KMS-11 (cell line): Measurements from ENCODE around the gene WFIKKN1.

Source experiments
- H2AFZ ChIP-seq: fragments of 200-600 bp; sonication (generic); 2 replicates; pipeline ENCODE4 v1.6.1; 2016; ENCODE audit warnings: antibody characterized with exemption, mixed run types, low read depth
- H3K27ac ChIP-seq: fragments of 200-600 bp; sonication (generic); 2 replicates; pipeline ENCODE4 v1.6.1; 2016; ENCODE audit warnings: mild to moderate bottlenecking, mixed run types
- H3K27me3 ChIP-seq: fragments of 200-600 bp; sonication (generic); 2 replicates; pipeline ENCODE4 v1.6.1; 2017; ENCODE audit warnings: mild to moderate bottlenecking, low read depth, mixed run types, moderate library complexity; ENCODE audit not compliant: insufficient read depth
- H3K36me3 ChIP-seq: fragments of 200-600 bp; sonication (generic); 2 replicates; pipeline ENCODE4 v1.6.1; 2017; ENCODE audit warnings: mild to moderate bottlenecking, mixed run types; ENCODE audit not compliant: insufficient read depth
- H3K4me1 ChIP-seq: fragments of 200-600 bp; sonication (generic); 2 replicates; pipeline ENCODE4 v1.6.1; 2016; ENCODE audit warnings: mild to moderate bottlenecking, low read depth, mixed run types; ENCODE audit not compliant: poor library complexity, severe bottlenecking
- H3K4me2 ChIP-seq: fragments of 200-600 bp; sonication (generic); 2 replicates; pipeline ENCODE4 v1.7.0; 2016; ENCODE audit warnings: mild to moderate bottlenecking, mixed run types
- H3K4me3 ChIP-seq: fragments of 200-600 bp; sonication (generic); IDR thresholded peaks from 2 replicates; pipeline ENCODE4 v1.6.1; 2017; ENCODE audit warnings: low read depth, low read length, mixed read lengths; ENCODE audit not compliant: insufficient read depth
- H3K79me2 ChIP-seq: fragments of 200-600 bp; sonication (generic); 2 replicates; pipeline ENCODE4 v1.6.1; 2016; ENCODE audit warnings: low read depth, mixed run types; ENCODE audit not compliant: insufficient read depth
- H3K9ac ChIP-seq: fragments of 200-600 bp; sonication (generic); 2 replicates; pipeline ENCODE4 v1.6.1; 2016; ENCODE audit warnings: mild to moderate bottlenecking, mixed run types
- H4K20me1 ChIP-seq: fragments of 200-600 bp; sonication (generic); 2 replicates; pipeline ENCODE4 v1.6.1; 2016; ENCODE audit warnings: mild to moderate bottlenecking, mixed run types; ENCODE audit not compliant: insufficient read depth
- TF ChIP-seq, protein P1 (sequence below): fragments of 200-600 bp; sonication (generic); conservative IDR thresholded peaks from 2 replicates; pipeline ENCODE4 v1.6.1; 2017; ENCODE audit warnings: low read depth, mild to moderate bottlenecking, antibody characterized with exemption, low read length, moderate library complexity, mixed read lengths

Gene WFIKKN1

DNA sequence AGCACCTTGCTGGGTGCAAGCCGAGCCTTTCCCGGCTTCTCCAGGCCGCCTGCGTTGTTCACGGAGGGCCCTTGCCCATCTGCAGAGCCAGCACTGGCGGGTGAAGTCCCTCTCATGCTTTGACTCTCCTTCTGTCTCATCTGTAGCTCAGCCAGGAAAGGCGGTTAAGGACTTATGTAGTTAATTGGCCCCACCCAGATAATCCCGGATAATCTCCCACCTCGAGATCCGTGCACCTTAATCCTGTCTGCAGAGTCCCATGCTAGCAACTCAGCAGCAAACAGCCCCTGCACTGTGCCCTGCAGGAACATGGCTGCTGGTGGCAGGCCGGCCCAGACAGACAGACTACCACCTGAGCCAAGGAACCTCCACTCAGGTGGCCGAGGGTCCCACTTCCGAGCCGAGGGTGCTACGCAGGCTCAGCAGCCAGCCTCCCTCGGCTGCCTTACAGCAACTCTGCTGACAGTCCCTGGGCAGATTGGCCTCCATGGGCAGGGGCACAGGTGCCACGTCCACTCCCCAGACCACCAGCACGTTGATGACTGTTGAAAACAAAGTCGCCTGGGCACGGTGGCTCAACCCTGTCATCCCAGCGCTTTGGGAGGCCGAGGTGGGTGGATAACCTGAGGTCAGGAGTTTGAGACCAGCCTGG lies 24.0 kb upstream of the WFIKKN1 start:
- TF ChIP-seq, protein P1, sequence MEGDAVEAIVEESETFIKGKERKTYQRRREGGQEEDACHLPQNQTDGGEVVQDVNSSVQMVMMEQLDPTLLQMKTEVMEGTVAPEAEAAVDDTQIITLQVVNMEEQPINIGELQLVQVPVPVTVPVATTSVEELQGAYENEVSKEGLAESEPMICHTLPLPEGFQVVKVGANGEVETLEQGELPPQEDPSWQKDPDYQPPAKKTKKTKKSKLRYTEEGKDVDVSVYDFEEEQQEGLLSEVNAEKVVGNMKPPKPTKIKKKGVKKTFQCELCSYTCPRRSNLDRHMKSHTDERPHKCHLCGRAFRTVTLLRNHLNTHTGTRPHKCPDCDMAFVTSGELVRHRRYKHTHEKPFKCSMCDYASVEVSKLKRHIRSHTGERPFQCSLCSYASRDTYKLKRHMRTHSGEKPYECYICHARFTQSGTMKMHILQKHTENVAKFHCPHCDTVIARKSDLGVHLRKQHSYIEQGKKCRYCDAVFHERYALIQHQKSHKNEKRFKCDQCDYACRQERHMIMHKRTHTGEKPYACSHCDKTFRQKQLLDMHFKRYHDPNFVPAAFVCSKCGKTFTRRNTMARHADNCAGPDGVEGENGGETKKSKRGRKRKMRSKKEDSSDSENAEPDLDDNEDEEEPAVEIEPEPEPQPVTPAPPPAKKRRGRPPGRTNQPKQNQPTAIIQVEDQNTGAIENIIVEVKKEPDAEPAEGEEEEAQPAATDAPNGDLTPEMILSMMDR = no peak
- H3K27me3 ChIP-seq = no peaks in the 10 kb centered on the region
- H3K4me1 ChIP-seq = no peaks in the 10 kb centered on the region
- no peaks in the 10 kb centered on the region for H3K36me3 ChIP-seq
- no peak overlapping the region for H2AFZ ChIP-seq
- H3K9ac ChIP-seq = no peak overlapping the region
- H3K27ac ChIP-seq = no peak overlapping the region
- H3K4me3 ChIP-seq = no peak overlapping the region
- H4K20me1 ChIP-seq = no peaks in the 10 kb centered on the region
- H3K4me2 ChIP-seq = no peak overlapping the region
- peaks cover 9% of the 10 kb centered on the region; the same call in 1 of the 2 replicates for H3K79me2 ChIP-seq

DNA sequence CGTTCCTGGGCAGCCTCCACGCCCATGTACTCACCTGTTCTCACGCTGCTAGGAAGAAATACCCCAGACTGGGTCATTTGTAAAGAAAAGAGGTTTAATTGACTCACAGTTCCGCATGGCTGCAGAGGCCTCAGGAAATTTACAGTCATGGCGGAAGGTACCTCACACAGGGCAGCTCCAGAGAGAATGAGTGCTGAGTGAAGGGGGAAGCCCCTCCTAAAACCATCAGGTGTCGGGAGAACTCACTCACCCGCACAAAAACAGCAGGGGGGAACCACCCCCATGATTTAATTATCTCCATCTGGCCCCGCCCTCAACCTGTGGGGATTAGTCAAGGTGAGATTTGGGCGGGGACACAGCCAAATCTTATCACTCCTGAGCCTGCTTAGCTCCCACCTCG lies 22.8 kb upstream of the WFIKKN1 start:
- H3K4me3 ChIP-seq = no peak overlapping the region
- TF ChIP-seq, protein P1 = no peak
- H3K79me2 ChIP-seq = peaks cover 9% of the 10 kb centered on the region; the same call in 1 of the 2 replicates
- no peaks in the 10 kb centered on the region for H3K36me3 ChIP-seq
- H3K9ac ChIP-seq = no peak overlapping the region
- H4K20me1 ChIP-seq = no peaks in the 10 kb centered on the region
- no peak overlapping the region for H3K4me2 ChIP-seq
- H3K27ac ChIP-seq = no peak overlapping the region
- no peaks in the 10 kb centered on the region for H3K27me3 ChIP-seq
- H3K4me1 ChIP-seq = no peaks in the 10 kb centered on the region
- no peak overlapping the region for H2AFZ ChIP-seq

DNA sequence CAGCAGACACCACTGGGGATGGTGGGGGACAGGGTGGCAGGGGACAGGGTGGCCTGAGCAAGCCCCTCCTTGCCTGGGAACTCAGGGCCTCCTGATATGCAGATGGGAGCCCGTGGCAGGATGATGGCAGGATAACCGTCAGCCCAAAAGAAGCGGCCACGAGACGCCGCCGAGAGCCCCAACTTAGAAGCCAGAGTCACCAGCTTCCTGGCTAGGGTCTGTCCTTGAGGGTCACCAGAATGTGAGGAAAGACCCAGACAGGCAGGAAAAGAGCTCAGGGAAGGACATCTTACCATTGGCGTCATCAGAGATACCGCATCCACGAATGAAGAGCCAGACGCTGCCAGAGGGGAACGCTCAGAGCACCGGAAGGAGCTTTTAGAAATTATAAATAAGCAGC lies 21.5 kb upstream of the WFIKKN1 start:
- no peak overlapping the region for H3K9ac ChIP-seq
- H3K4me2 ChIP-seq = no peak overlapping the region
- no peaks in the 10 kb centered on the region for H3K36me3 ChIP-seq
- H3K27ac ChIP-seq = no peak overlapping the region
- TF ChIP-seq, protein P1 = no peak
- no peaks in the 10 kb centered on the region for H4K20me1 ChIP-seq
- peaks cover 8% of the 10 kb centered on the region; the same call in 1 of the 2 replicates for H3K79me2 ChIP-seq
- no peak overlapping the region for H3K4me3 ChIP-seq
- H2AFZ ChIP-seq = no peak overlapping the region
- H3K27me3 ChIP-seq = no peaks in the 10 kb centered on the region
- H3K4me1 ChIP-seq = no peaks in the 10 kb centered on the region

DNA sequence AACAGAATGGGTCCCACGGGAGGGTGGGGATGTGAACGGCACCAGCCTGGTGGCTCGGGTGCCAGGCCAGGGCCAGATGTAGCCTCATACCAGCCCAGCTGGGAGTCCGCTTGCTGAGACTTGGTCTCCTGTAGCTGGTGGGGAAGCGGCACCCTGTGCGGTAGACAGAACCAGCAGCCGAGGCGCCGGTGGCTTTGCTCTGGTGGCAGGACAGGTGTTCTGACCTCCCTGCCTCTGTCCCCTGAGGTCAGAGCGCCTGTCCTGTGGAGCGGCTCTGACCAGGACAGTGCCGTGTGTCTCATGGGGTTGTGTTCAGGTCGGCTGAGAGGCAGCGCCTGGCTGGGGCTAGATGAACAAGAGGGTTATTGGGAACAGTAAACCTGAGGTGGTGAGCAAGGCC lies 20.8 kb upstream of the WFIKKN1 start:
- Histone ChIP-seq H3K4me2 (no peak overlapping the region), H3K9ac (no peak overlapping the region), H3K27ac (no peak overlapping the region), H3K27me3 (no peaks in the 10 kb centered on the region), H3K79me2 (peaks cover 2% of the 10 kb centered on the region; the same call in 1 of the 2 replicates), H3K4me1 (no peaks in the 10 kb centered on the region), H3K4me3 (no peak overlapping the region), H4K20me1 (no peaks in the 10 kb centered on the region), H2AFZ (no peak overlapping the region), H3K36me3 (no peaks in the 10 kb centered on the region)
- TF ChIP-seq, protein P1 = no peak
